Activated T-helper 2 cell treated with anti-CD3 and anti-CD28 coated beads, Interferon-gamma antibody, Interleukin-2, Interleukin-4, amounts not matched to agents 10 μg/mL and 5 μg/mL and 100 μg/mL, durations not matched to agents 14 hours and 24 hours and 36 hours (primary cell): ENCODE results near the gene RMP24. TPM values are rescaled to one million over a fixed set of nuclear protein-coding genes. Genes with fewer than 3 reads are reported as not detected.
A peak's percentile ranks its signal among the peaks of the same experiment; 100 is the strongest.
"Not testable (repeated sequence)": the region's sequence is repeated elsewhere in the genome, so short reads cannot be mapped to it uniquely, and the experiment has no call there.

Experiments used
- DNase-seq: peaks from one replicate; pipeline ENCODE4 v3.0.0; 2021; ENCODE audit warnings: low spot score
- H3K27ac Mint-ChIP-seq: one replicate; pipeline ENCODE4 v1.8.0; 2021; ENCODE audit warnings: mixed read lengths
- H3K27me3 Mint-ChIP-seq: one replicate; pipeline ENCODE4 v1.8.0; 2021; ENCODE audit warnings: low read depth, mixed read lengths
- H3K36me3 Mint-ChIP-seq: one replicate; pipeline ENCODE4 v1.8.0; 2021; ENCODE audit warnings: low read depth, mixed read lengths
- H3K4me1 Mint-ChIP-seq: one replicate; pipeline ENCODE4 v1.8.0; 2021; ENCODE audit warnings: low read depth, mixed read lengths
- H3K4me3 Mint-ChIP-seq: one replicate; pipeline ENCODE4 v1.8.0; 2021; ENCODE audit warnings: low read depth, mild to moderate bottlenecking, moderate library complexity, mixed read lengths
- H3K9me3 Mint-ChIP-seq: one replicate; pipeline ENCODE4 v1.8.0; 2021; ENCODE audit warnings: mixed read lengths
- intact Hi-C: fragments of 100-400 bp; cut with micrococcal nuclease; formaldehyde crosslinking; loops from one replicate; pipeline ENCODE4 v1.15.1; 2023
- total RNA-seq: library from RNA; stranded (reverse); gene quantifications from 2 replicates; pipeline ENCODE4 v1.2.3, GENCODE V29; 2022

RMP24 gene

GRCh38 chr18:36015629-36016028 lies 43.1 kb downstream of the RMP24 start:
- Mint-ChIP-seq H3K4me3 (no peak overlapping the region), H3K27me3 (no peaks in the 10 kb centered on the region), H3K36me3 (no peaks in the 10 kb centered on the region), H3K27ac (no peak overlapping the region), H3K9me3 (no peaks in the 10 kb centered on the region), H3K4me1 (no peaks in the 10 kb centered on the region)
- intact Hi-C loops = loop anchor here (5.0 kb wide), 3 partner anchors 112 to 557 kb away; partner anchors contain the start of genes ELP2, MOCOS and SLC39A6
- no peak for DNase-seq

- Mint-ChIP-seq H3K27ac (no peak overlapping the region), H3K36me3 (no peaks in the 10 kb centered on the region), H3K9me3 (no peaks in the 10 kb centered on the region), H3K27me3 (no peaks in the 10 kb centered on the region), H3K4me3 (no peak overlapping the region), H3K4me1 (no peaks in the 10 kb centered on the region)
- intact Hi-C loops = loop anchor here (1.0 to 5.0 kb wide), 5 partner anchors 79 to 555 kb away; partner anchors contain the start of genes ELP2, MOCOS and SLC39A6
- no peak for DNase-seq
Observed at GRCh38 chr18:36017232-36017631, 44.8 kb downstream of the RMP24 start.

- Mint-ChIP-seq H3K27ac (no peak overlapping the region), H3K9me3 (no peaks in the 10 kb centered on the region), H3K4me3 (no peak overlapping the region), H3K36me3 (peaks cover 10% of the 10 kb centered on the region), H3K27me3 (no peaks in the 10 kb centered on the region), H3K4me1 (peaks cover 2% of the 10 kb centered on the region)
- intact Hi-C loops = no loop called here
- no peak for DNase-seq
Observed at GRCh38 chr18:36020174-36020711, 47.8 kb downstream of the RMP24 start.

DNA sequence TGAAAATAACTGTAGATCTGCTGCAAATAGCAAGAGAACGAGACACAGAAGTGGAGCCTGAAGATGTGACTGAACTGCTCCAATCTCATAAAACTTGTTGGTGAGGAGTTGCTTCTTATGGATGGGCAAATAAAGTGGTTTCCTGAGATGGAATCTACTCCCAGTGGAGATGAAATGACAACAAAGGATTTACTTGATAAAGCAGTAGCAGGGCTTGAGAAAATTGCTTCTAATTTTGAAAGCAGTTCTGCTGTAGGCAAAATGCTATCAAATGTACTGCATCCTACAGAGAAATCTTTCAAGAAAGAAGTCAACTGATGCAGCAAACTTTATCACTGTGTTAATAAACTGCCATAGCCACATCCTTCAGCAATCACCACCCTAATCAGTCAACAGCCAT lies 50.9 kb downstream of the RMP24 start:
- Mint-ChIP-seq H3K9me3 (no peaks in the 10 kb centered on the region), H3K27me3 (no peaks in the 10 kb centered on the region), H3K27ac (no peak overlapping the region), H3K36me3 (peaks cover 17% of the 10 kb centered on the region), H3K4me1 (peaks cover 2% of the 10 kb centered on the region), H3K4me3 (no peak overlapping the region)
- intact Hi-C loops = no loop called here
- DNase-seq = no peak

DNA sequence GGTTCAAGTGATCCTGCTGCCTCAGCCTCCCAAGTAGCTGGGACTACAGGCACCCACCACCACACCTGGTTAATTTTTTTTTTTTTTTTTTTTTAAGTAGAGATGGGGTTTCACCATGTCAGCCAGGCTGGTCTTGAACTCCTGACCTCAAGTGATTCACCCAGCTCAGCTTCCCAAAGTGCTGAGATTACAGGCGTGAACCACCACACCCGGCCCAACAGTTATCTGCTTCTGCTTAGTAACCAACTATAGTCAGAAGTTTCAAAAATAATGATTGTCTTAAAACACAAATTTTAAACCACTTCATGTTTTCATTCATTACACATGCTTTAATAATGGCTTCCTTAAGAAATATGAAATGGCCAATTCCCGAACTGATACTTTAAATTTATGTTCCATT lies 51.8 kb downstream of the RMP24 start:
- H3K9me3 Mint-ChIP-seq, intact Hi-C loops, DNase-seq, H3K27ac Mint-ChIP-seq, H3K4me1 Mint-ChIP-seq, H3K27me3 Mint-ChIP-seq, H3K4me3 Mint-ChIP-seq: not testable (repeated sequence)
- H3K36me3 Mint-ChIP-seq = peaks cover 21% of the 10 kb centered on the region

DNA sequence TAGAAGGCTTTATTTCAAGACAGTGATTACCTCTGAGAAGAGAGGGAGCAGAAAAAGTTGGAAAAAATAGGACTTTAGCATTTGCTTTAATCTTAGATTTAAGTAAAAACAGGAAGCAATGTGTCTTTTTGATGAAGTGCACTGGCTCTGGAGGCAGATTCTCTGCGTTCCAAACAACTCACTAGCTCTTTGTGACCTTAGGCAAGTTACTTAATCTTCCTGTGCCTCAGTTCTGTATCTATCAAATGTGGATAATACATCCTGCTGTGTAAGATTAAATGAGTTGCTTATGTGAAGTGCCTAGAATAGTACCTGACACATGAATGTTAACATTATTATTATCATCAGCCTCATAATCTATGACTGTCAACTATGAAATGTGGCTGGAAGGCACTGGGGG lies 52.5 kb downstream of the RMP24 start:
- H3K9me3 Mint-ChIP-seq = no peaks in the 10 kb centered on the region
- intact Hi-C loops = no loop called here
- no peaks in the 10 kb centered on the region for H3K27me3 Mint-ChIP-seq
- H3K4me3 Mint-ChIP-seq = no peak overlapping the region
- no peak overlapping the region for H3K27ac Mint-ChIP-seq
- peaks cover 24% of the 10 kb centered on the region for H3K36me3 Mint-ChIP-seq
- H3K4me1 Mint-ChIP-seq = peaks cover 10% of the 10 kb centered on the region
- no peak for DNase-seq

DNA sequence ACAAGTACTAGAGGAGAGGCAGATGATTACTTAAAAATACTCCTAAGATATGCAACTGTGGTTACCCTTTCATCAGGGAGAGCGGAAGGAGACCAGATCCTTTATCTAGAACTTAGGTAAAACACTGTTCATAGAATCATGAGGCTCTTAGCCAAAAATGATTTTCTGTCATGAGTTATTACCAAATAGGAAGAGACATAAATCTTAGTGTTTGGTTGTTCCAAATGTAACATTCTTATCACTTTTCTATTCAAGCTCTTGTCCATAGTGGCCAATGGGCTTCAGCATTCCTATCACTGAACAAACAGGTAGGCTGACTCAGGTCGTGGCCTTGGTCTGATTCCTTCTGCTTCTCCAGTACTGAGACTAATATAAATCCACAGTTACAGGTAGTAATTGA lies 56.4 kb downstream of the RMP24 start:
- Mint-ChIP-seq H3K27ac (peak overlapping the region; percentile 26), H3K4me3 (no peak overlapping the region)

More for the DNA sequence above, 56.4 kb downstream of the RMP24 start:
- H3K9me3 Mint-ChIP-seq = no peaks in the 10 kb centered on the region
- intact Hi-C loops = no loop called here
- no peak for DNase-seq
- H3K36me3 Mint-ChIP-seq = peaks cover 22% of the 10 kb centered on the region
- H3K4me1 Mint-ChIP-seq = peaks cover 11% of the 10 kb centered on the region
- H3K27me3 Mint-ChIP-seq = no peaks in the 10 kb centered on the region

Other genes with a start within 250 kb of the RMP24 start
- gene RPRD1A, start 94.9 kb downstream of the RMP24 start, total RNA-seq = 23.4 and 24.1 TPM in 2 replicates
- 41.7 and 42.7 TPM in 2 replicates for gene SLC39A6, start 156.7 kb downstream of the RMP24 start, total RNA-seq
- 93.3 and 94.2 TPM in 2 replicates for gene ELP2, start 157.2 kb downstream of the RMP24 start, total RNA-seq
- 0.16 and 0.25 TPM in 2 replicates for gene MOCOS, start 214.8 kb downstream of the RMP24 start, total RNA-seq